Activated CD4-positive, CD25-positive, alpha-beta regulatory T cell treated with anti-CD3 and anti-CD28 coated beads, Interleukin-2, amount 50 U/mL, for 24 hours (primary cell): ENCODE data around the gene SETD2.
"Not testable (repeated sequence)": the region's sequence is repeated elsewhere in the genome, so short reads cannot be mapped to it uniquely, and the experiment has no call there.

Experiments
- ATAC-seq, 2 donors: fragments of 150-1000 bp; cut with Tn5 transposase; one replicate each; pipeline ENCODE4 v1.10.0; 2021; ENCODE audit warnings: mild to moderate bottlenecking in 1 of 2, moderate library complexity in 1 of 2

SETD2 gene

DNA sequence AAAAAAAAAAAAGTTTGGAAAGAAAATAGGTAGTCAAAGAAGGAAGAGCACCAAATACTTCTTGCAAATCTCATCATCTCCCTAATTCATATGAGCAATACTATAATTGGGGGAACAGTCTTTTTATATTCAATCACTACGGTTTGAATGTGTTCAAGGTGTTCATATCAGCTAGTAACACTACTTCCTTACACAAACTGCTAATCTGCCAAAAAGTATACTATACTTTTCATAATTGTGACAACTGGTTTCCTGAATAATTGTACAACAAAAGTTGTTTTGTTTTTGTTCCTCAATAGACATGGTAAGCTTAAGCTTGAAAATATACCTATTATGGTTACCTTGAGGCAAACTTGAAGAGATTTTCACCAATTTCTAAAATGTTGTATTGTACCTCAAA, 12.1 kb downstream of the SETD2 start:
- ATAC-seq: no peak

DNA sequence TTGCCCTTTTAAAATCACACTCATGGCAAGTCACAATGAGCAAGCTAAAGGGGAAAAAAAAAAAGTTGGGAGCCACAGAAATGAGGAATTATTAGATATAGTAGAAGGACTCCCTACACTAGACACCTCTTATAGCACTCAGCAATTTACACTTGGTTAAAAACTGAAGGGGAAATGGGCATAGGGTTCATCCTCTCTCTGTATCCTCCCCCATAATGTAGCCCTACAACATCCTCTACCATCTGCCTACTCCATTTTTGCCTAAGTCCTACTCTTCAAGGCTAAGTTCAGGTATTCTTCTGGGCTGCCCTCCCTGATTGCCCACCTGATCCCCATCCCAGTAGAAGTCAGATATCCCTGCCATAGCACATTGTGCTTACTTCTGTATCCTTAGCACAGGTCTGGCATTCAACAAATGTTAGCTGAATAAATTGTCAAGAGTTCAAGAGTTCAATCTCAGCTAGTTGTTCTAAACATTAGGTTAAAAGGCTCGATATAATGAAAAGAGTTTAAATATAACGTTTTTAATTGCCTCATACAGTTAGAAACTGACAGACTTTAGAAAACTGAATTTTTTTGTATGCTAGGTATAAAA, 14.5 kb downstream of the SETD2 start:
- ATAC-seq: no peak

DNA sequence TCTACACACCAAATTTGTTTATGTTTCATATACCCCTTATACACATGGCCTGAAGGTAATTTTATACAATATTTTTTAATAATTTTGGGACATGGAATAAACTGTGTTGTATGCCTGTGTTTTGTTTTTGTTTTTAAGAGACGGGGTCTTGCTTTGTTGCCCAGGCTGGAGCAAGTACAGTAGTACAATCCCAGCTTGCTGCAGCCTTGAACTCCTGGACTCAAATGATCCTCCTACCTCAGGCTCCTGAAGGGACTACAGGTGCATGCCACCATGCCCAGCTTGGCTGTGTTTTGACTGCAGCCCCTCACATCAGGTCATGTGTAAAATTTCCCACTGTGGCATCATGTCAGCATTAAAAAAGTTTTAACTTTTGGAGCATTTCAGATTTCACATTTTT, 18.6 kb downstream of the SETD2 start:
- no peak for ATAC-seq

DNA sequence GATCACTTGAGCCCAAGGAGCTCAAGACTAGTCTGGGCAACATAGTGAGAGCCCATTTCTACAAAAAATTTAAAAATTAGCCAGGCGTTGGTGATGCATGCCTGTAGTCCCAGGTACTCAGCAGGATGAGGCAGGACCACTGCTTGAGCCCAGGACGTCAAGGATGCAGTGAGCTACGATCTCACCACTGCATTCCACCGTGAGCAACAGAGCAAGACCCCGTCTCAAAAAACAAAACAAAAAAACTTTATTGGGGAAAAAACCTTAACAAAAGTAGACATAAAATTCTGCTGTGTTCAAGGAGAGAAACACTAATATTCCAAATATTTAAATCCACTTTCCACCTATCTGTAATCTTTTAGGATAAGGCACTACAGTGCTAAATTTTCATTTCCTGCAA, 20.8 kb downstream of the SETD2 start:
- no peak for ATAC-seq

DNA sequence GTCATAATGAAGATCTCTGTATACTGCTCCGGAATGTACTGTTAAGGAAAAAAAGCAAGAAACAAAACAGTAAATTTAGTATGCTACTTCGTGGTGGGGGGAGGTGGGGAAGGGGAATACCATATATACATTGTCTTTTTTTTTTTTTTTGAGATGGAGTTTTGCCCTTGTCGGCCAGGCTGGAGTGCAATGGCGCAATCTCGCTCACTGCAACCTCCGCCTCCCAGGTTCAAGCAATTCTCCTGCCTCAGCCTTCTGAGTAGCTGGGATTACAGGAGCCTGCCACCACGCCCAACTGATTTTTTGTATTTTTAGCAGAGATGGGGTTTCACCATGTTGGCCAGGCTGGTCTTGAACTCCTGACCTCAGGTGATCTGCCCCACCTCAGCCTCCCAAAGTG, 21.4 kb downstream of the SETD2 start:
- ATAC-seq: not testable (repeated sequence)

DNA sequence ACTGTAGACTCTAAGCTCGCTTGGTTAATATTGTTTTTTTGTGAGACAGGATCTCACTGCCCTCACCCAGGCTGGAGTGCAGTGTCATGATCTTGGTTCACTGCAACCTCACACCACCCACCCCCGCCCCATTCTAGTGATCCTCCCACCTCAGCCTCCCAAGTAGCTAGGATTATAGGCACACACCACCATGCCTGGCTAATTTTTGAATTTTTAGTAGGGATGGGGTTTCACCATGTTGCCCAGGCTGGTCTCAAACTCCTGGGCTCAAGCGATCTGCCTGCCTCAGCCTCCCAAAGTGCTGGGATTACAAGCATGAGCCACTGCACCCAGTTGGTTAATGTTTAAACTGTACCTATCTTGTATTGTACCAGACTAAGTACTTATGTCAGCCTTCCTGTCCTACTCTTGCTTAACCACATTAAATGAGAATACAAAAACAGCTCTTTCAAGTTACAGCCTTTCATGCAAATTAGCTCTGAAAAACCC, 22.9 kb downstream of the SETD2 start:
- peak; percentile 77 to 89 for ATAC-seq

DNA sequence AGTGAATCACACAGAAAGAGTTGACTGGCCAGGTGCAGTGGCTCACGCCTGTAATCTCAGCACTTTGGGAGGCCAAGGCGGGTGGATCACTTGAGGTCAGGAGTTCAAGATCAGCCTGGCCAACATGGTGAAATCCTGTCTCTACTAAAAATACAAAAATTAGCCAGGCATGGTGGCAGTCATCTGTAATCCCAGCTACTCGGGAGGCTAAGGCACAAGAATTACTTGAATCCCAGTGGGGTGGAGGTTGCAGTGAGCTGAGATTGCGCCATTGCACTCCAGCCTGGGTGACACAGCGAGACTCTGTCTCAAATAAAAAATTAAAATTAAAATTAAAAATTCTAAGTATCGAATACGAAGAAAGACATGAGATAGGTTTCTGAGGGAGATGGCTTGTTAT, 23.4 kb downstream of the SETD2 start:
- not testable (repeated sequence) for ATAC-seq

DNA sequence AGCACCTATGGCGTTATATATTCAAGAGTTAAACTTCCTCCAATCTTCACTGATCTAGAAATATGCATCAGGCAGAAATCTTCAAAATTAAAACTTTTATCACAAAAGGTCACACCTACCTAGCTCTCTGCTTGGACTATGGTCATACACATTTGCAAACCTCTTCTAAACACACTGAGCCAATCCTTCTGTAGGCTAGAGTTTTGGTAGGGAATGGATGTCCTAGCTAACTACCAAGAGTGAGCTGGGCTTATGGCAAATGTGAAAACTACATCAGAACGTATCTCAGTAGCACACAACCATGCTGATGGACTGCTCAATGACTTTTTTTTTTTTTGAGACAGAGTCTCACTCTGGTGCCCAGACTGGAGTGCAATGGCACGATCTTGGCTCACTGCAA, 29.6 kb downstream of the SETD2 start:
- ATAC-seq: no peak

DNA sequence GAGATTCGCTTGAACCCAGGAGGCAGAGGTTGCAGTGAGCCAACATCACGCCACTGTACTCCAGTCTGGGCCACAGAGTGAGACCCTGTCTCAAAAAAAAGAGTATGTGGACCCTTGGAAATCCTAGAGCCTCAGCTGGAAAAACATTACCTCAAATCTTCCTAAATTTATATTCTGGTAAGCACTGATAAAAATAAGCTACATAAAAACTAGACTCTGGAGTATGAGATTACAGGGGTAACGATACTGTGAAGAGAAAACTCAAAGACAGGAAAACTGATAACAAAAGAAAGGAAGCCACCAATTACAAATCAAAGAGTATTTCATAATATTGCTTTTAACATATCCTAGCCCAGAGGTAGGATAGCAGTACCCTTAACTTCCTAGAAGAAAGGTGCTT, 30.3 kb downstream of the SETD2 start:
- no peak for ATAC-seq

DNA sequence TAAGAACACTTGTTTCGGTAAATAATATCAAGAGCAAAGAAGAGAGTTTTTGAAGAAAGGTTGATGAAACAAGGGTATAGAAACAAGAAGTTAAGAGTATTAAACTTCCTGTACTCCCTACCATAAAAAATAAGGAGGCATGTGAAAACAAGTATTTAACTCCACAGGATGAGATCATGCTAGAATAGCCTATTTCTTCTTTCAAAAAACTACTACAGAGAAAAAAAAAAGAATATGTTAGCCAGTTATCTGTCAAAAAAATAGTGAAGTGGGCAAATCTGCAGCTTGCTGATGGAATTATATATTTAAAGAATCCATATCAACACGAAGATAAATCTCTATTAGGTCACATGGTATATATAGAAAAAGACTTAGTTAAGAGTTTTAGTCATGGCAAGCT, 33.4 kb downstream of the SETD2 start:
- ATAC-seq: no peak

DNA sequence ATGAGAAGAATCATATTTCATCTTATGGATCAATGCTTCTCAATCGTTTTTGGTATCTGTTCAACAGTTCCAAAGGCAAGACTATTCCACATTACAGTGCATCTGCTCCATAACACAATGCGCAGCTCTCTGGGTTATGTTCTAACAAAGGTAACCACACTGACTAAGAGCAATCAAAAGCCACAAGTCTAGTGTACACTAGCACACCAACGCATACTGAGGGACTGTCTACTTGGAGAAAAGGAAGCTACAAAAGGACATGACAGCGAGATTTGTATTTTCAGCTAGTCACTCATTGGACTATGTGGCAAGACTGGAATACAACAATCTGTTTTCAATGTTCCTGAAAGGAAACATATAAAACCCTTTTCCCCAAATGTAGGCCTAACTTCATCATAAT, 35.8 kb downstream of the SETD2 start:
- ATAC-seq: no peak

DNA sequence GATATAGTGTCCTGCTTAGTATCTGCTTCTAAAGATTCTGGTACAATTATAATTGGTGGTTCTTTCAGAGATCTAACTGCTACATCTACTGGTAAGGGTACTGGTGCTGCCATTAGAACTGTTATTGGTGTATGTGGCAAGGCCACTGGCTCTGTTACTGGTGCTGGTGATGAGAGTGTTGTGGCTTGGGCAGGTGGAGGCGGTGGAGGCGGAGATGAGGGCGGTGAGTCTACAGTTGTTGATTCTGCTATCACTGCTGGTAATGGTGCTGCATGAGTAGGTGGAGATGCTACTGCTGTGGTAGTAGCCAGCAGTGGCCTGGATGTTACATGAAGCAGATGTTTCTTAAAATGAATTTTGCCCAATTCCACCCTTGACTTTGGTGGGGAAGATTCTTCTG, 40.1 kb downstream of the SETD2 start:
- ATAC-seq: no peak

DNA sequence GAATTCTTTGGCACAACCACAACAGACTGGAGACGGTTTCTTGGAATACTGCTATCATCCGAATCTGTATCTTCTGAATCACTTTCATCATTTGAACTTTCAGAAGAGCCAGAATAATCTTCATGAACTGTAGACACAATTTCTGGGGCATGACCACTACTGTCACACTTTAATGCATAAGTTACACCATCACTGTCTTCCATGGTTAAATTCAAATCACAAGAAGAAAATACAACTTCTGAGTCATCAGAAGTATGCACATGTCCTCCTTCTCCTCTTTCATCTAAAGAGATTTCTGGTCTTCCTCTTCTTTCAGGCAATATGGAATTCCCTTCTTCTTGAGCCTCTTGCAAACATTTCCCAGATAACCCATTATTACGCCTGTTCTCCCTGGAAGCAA, 42.5 kb downstream of the SETD2 start:
- ATAC-seq: no peak

DNA sequence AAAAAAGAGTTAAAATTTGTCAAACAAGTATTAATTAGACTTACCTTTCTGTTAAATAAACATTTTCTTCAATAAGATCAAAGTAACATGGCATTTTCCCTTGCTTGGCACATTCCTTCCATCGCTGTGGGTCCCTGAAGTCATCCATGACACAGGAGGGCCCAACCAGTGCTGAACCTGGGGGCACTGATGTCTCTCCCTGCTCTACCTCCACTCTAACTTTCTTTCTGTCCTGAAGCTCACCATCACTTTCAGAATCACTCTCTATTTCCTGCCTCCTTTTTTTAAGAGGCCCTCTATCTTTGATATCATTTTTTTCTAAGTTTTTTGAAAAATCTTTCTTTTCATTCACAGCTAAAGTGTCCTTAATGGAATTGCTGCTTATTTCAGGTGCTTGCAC, 43.8 kb downstream of the SETD2 start:
- no peak for ATAC-seq

DNA sequence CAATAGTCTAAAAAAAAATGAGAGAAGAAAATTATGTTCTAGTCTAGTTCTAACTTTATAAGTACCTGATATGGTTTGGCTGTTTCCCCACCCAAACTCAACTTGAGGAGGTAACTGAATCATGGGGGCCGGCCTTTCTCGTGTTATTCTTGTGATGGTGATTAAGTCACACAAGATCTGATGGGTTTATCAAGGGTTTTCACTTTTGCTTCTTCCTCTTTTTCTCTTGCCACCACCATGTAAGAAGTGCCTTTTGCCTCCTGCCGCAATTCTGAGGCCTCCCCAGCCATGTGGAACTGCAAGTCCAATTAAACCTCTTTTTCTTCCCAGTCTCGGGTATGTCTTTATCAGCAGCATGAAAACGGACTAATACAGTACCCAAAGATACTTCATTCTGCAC, 44.5 kb downstream of the SETD2 start:
- ATAC-seq: not testable (repeated sequence)

DNA sequence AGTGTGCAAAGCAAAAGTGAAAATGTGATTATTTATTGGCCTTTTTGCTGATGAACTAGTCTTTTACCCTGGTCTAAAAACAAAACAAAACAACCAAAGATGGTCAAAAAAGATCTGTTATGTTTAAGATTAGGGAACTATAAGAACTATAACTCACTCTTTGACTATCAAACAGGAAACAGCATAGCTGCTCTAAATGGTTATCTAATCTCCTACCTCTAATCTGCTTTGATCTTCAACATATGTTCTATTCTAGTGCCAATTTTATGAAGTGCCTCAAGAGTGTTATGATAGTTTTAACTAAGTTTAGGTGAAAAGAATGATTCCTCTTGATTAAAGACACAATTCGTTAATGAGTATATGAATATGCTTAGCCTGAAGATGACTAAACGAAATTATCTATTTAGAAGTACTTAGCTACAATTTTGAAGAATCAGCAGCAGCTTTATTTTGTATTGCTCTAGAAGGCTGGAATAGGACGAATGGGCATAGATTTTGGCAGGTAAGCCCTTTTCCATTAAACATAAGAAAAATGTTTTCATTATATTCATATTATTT, 46.0 kb downstream of the SETD2 start:
- peak; percentile 64 to 86 for ATAC-seq

DNA sequence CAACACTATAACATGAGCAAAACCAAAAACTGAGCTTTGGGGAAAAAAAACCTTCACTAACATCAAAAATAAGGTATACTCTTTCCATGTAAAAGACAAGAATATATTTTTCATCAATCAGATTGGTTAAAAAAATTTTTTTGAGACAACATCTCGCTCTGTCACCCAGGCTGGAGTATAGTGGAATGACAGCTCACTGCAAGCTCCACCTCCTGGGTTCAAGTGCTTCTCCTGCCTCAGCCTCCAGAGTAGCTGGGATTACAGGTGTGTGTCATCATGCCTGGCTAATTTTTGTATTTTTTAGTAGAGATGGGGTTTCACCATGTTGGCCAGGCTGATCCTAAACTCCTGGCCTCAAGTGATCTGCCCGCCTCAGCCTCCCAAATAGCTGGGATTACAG, 48.4 kb downstream of the SETD2 start:
- ATAC-seq: not testable (repeated sequence)

DNA sequence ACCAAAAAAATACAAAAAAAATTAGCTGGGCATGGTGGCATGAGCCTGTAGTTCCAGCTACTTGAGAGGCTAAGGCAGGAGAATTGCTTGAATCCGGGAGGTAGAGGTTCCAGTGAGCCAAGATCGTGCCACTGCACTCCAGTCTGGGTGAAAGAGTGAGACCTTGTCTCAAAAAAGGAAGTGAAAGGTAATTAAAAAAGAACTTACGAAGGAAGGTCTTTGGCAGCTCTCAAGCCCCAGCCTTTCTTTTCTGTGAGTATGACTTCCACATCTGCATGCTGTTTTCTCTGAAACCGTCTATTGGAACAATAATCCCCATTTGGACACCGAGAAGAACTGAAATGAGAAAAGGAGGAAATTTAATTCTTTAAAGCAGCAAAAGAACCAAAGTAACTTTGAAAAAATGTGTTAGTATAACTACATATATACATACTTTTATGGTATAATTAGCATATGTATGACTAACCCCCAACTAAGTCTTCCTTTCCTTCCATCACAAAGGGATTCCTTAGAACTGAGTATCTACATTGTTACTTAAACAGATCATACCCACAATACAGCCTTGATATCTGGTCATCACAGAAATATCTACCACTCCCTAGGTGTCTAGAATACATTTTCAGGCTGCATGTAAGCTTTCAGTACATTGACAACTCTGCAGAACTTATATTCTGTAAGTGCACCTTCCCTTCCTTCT, 50.1 kb downstream of the SETD2 start:
- ATAC-seq: no peak

DNA sequence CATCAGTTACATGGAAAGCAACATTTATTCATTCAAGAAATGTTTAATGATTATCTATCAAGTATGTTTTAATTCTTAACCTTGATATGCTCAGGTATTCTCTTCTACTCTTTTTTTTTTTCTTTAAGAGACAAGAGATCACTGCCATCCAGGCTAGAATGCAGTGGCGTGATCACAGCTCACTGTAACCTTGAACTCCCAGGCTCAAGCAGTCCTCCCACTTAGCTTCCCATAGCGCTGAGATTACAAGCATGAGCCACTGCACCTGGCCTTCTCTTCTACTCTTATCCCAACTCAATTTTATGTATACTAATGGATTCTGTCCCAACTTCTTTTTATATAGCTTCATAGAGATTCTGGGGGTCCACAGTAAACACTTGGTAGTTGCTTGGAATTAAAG, 50.9 kb downstream of the SETD2 start:
- no peak for ATAC-seq

DNA sequence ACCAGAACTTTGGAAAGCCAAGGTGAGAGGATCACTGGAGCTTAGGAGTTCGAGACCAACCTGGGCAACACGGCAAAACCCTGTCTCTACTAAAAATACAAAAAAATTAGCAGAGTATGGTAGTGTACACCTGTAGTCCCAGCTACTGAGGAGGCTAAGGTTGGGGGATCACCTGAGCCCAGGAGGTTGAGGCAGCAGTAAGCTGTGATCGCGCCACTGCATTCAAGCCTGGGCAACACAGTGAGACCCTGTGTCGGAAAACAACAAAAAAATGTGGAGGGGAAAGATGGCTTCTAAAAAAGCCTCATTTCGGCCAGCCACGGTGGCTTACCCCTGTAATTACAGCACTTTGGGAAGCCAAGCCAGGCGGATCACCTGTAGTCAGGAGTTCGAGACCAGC, 54.5 kb downstream of the SETD2 start:
- no peak for ATAC-seq

DNA sequence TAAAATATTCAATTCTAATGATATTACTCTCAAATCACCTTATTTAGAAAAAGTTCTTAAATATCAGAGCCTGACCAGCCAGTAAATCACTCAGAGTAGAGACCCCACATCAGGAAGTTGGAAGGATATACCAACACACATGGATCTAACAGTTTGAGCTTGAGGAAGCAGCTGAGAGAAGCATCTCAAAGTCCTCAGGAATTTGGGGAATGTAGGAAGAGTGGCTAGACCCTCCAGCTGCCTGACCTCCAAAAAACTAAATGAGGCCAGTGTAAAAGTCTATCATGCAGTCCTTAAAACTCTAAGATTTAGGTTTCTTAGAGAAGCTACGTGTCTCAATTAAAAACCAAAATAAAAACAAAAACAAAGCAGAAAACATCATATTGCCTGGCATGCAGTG, 55.4 kb downstream of the SETD2 start:
- ATAC-seq: no peak

DNA sequence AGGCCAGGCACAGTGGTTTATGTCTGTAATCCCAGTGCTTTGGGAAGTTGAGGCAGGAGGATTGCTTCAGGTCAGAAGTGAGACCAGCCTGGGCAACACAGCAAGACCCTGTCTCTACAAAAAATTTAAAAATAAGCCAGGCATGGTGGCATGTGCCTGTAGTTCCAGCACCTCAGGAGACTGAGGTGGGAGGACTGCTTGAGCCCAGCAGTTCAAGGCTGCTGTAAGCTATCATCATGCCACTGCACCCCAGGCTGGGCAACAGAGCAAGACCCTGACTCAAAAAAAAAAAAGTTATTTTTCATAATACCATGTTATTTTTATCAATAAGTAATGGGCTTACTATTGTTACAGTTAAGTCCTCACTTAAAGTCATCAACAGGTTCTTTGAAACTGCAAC, 59.7 kb downstream of the SETD2 start:
- no peak for ATAC-seq

DNA sequence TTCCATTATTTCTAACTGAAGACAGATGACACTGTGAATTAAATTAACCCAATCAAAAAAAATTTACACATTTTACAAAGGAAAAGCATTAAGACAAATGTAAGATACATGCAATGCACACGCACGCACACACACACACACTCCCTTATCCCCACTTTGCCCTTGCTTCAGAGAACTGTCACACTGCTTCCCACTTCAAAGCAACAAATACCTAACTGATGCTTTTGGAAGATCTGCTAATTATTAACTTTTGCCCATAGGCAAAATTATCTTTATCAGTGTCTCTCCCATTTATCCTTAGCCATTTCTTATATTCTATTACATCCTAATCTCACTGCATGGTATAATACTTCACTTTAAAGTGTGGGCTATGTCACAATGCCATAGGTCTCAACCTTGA, 60.3 kb downstream of the SETD2 start:
- no peak for ATAC-seq

DNA sequence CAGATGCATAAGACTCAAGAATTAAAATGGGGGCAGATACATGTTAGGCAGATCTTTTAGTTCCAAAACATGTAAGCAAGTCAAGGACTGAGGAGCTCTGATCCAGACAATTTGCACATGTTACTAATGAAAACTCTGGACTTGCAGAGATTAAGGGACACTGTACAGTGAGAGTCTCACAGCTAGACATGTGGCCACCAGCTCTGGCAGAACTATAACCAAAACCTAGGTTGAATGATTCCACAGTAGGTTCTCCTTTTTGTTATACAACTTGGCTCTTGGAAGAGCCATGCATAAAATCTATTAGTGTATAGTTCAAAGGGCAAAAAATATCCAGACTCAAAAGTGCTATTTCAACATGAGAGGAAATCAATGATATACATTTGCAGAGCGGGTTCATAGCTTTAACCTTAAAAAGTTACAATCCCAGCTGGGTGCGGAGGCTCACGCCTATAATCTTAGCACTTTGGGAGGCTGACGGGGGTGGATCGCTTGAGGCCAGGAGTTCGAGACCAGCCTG, 61.8 kb downstream of the SETD2 start:
- ATAC-seq: no peak
